ENCODE data around the gene SDF4.

SDF4 gene

GRCh38 chr1:1226566-1227362, 5.0 kb downstream of the SDF4 start:
- DNase-seq, result no peak

DNA sequence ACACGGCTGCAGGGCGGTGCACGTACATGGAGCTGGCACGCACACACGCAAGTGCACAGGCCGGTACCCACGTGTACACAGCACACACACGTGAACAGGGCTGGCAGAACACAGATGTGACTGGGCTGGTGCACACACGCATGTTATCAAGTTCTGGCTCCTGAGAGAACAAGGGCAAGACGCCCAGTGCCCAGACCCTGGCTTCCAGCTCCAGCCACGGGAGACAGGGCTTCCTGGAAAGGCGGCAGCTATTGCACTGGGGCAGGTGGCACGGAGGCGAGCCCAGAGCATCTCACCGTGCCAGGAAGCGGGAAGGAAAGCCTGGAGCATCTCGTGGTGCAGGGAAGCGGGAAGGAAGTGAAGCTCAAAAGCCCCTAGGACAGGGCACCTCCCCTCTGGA, 5.9 kb downstream of the SDF4 start:
- DNase-seq, result no peak

- DNase-seq, result no peak
Observed at GRCh38 chr1:1225238-1225845, 6.5 kb downstream of the SDF4 start.

GRCh38 chr1:1223891-1224290, 7.9 kb downstream of the SDF4 start:
- DNase-seq, result no peak

DNA sequence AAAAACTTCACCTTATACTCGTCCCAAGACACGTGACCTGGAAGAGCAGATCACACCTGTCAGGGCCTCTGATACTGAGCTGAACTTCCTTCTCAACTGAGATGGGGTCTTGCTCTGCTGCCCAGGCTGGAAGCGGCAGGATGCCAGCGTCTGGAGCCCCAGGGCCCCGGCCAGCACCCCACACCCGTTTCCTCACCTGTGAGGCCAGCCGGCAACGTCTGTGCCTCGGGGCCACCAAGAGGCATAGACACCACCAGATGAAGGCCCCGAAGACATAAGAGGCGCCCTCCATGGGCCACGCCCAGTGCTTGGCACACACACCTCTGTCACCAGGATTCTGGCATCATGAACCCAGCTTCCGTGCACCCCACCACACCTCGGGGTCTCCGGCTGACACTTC, 8.5 kb downstream of the SDF4 start:
- DNase-seq, result no peak

- DNase-seq, result no peak
Observed at GRCh38 chr1:1222575-1223225, 9.1 kb downstream of the SDF4 start.

GRCh38 chr1:1221887-1222574, 9.8 kb downstream of the SDF4 start:
- no peak for DNase-seq

GRCh38 chr1:1220197-1220596, 11.6 kb downstream of the SDF4 start:
- DNase-seq, result no peak

DNA sequence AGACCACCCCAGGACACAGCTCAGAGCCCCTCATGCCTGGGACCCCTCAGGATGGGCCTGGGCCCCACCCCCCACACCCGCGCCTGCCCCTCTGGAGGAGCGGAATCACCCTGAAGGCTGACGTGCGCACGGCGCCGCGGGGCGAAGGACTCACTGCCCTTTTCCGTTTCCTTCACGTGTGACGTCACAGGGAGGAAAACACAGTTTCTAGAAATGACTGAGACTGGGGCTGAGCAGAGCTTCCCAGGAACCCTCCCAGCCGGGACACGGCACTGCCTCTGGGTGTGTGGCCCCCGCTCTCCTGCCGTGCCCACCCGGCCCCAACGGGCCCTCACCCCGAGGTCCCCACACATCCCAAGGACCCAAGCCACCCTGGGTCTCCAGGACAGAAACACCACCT, 12.5 kb downstream of the SDF4 start:
- DNase-seq, result no peak

GRCh38 chr1:1218524-1219200, 13.1 kb downstream of the SDF4 start:
- DNase-seq, result no peak

- DNase-seq, result no peak
Observed at GRCh38 chr1:1217621-1218523, 13.9 kb downstream of the SDF4 start.

DNA sequence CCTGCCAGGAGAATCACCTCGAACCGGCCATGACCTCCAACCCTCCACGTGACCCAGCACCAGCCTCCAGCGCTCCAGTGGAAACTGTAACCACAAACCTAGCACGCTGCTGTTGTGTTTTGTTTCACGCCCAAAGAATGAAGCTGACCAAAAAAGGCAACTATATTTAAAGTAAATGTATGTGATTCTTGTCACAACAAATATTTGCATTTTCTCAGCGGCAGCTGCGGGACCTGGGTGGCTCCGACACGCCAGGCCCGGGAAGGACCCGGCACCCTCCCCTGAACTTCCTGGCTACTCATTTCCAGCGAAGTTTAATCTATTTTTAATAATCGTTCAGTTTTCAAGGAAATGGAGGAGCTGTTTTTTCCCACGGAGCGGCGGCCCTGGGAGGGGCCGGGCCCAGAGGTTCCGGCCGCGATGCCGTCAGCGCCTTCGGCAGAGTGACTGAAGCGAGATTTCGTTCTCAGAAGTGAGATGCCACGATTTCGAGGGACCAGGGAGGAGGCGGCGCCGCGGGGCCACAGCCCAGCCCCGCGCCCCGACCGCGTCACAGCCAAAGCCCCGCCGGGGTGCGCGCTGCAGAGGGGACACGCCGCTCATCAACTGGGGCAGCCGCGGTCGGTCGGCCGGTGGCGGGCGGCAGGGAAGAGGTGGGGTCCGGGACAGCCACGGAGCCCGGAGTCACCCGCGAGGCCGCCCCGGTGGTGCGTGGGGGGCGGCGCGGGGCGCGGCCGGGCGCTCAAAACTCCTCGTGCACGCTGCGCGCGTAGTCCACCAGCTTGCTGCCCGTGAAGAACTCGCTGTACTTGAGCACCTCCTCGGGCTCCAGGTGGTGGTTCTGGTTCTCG, 14.8 kb downstream of the SDF4 start:
- no peak for DNase-seq

DNA sequence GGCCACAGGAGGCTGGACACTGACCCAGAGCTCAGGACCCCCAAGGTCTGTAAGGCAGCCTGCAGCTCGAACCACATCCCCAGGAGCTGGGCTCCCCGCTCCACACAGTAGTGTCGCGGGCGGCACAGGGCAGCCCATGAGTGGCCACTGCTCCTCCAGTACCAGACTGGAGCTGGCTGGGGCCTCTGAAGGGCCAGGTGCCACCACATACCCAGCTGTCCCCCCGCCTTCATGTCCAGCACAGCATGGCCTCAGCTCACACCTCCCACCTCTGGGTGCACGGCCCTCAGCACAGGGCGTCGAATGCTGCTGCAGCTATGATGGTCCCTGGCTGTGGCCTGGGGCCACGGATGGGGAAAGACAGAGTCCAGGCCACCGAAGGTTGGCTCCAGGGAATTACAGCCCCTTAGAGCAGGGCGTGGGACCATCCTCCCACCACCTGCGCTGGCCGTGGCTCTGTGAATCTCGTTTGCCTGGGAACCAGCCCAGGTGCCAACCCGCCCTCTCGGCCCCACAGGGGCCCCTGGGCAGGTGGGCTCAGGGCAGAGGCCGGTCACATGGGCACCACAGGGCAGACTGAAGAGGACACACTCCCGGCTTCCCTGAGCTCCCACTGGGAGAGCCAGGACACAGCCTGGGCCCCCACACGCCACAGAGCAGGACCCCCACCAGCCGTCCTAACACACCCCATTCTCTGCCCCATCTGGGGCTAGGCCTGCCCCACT, 15.8 kb downstream of the SDF4 start:
- DNase-seq, result no peak

GRCh38 chr1:1215080-1215676, 16.6 kb downstream of the SDF4 start:
- DNase-seq, result no peak

DNA sequence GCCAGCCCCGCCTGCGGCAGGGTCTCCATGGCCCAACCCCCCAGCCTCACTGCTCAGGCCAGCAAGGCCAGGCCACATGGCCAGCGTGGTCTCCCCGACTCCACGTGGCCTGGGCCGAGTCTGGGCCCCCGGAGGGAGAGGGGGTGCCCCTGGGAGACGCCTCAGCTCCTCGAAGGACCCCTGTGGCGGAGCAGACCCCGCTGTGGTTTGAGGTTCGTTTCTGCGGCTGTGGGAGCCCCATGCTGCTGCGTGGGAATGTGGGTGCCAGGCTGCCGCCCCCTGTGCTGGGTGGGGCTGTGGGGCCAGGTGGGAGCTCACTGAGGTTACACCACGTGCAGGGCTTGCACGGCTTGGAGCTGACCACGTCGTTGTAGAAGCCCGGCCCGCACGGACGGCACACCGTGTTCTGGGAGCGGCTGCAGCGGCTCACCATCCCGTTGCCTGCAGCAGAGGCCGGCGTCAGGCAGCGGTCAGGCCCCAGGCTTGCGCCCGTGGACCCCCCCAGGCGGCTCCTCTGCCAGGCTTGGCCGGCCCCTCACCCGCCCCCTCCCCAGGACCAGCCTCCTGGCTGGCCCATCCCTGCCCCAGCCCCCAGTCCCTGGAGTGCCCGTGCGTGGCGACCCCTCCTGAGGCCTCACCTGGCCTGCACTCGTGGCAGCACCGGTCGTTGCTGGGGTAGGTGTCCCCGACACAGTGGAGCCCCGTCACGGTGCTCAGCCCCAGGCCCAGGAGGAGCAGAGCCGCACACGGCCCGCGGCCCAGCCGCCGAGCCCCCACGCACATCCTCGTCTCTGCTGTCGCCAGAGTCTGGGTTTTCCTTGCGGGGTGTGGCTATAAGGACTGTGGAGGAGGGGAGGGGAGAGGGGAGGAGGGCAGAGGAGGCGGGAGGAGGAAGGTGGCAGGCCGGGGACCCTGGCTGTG, 18.2 kb downstream of the SDF4 start, which contains the start of gene TNFRSF4:
TNFRSF4 (minus strand) TSS at position 809 of the 921 bp plus-strand sequence; CDS start at position 783, 26 bp downstream.
- DNase-seq, result no peak

GRCh38 chr1:1212780-1213344, 18.9 kb downstream of the SDF4 start:
- no peak for DNase-seq

GRCh38 chr1:1211541-1212441, 20.0 kb downstream of the SDF4 start:
- DNase-seq, result no peak
